Esophagus muscularis mucosa (tissue), 3 donors: ENCODE measurements around the gene PLEKHA6.

ENCODE experiments used
- CTCF ChIP-seq, 3 experiments: fragments of 200-600 bp in 2 of 3; fragments of 450-650 bp in 1 of 3; sonication (generic) in 2 of 3; IDR thresholded peaks; one replicate each; pipeline ENCODE4 v1.5.1; 2017 to 2019; ENCODE audit warnings: antibody characterized with exemption in 3 of 3, mild to moderate bottlenecking in 2 of 3, moderate library complexity in 1 of 3
- POLR2A ChIP-seq: fragments of 450-650 bp; IDR thresholded peaks from one replicate; pipeline ENCODE4 v1.6.1; 2017; ENCODE audit warnings: antibody characterized with exemption, moderate library complexity, mild to moderate bottlenecking, low read depth
- POLR2AphosphoS5 ChIP-seq, 2 donors: sonication (generic); formaldehyde crosslinking; IDR thresholded peaks; one replicate each; pipeline ENCODE4 v1.6.1; 2017; ENCODE audit warnings: antibody characterized with exemption in 2 of 2

GRCh38 chr1:204370176-204370575, 10.4 kb upstream of the PLEKHA6 start:
- no peak for TF ChIP-seq CTCF (IDR thresholded peaks at IDR 0.05)
- TF ChIP-seq POLR2A, result no peak
- TF ChIP-seq POLR2AphosphoS5 (IDR thresholded peaks at IDR 0.05), result no peak
